ENCODE measurements around the gene GLS.
"Not testable (repeated sequence)": the region's sequence is repeated elsewhere in the genome, so short reads cannot be mapped to it uniquely, and the experiment has no call there.

The GLS gene

DNA sequence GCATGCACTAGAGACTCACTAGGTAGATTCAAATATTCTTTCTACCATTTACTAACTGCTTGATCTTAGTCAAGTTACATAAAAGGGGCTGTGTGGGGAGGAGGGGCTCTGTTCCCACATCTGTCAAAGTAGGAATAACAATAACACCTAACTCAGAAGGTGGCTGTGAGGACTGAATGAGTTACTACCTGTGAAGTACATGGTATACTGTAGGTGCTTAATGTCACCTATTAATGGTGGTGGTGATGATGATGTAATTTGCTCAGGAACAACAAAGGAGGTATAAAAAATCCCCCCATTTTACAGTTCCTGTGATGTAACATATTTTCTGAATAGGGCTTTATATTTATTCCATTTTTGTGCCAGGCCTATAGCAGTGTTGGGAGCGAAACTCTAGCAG, 92.6 kb downstream of the GLS start:
- no peak for DNase-seq

DNA sequence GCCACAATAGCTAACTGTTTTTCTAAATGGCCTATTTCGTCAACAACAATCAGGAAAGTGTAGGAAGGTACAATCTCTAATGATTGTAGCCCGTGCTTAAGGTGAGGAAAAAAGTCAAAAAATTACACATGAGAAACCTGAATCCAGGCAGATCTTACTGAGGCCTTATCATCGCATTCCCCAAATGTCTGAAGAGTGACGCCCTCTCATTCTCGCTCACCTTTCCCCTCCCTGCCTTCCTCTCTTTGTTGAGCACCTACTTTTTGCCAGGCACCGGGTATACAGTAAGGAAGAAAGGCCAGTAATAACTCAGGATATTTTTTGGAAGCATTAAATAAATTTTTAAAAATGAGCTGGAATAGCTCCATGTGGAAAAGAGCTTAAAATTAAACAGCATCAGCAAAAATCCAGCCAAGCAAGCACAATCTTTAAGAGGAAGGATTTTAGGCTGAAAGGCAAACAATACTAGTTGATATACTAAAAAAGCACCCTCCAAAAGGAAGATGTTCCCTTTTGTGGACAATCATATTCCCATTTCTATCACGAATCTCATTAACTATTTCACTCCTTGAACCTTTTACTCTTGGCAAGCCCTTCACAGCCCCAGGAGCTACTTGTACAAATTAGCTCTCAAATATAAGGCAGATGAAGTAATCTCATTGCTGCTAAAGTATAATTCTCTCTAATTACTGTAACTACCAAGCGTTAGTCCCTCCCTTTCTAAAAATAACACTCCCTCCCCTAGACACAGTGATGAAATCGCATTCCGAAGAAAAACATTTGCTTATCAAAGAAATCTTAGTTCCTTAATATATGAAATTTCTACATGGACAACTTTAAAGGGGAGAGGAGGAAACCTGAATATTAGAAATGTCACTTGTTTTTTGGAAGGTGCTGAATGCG, 93.4 kb downstream of the GLS start:
- DNase-seq = no peak

DNA sequence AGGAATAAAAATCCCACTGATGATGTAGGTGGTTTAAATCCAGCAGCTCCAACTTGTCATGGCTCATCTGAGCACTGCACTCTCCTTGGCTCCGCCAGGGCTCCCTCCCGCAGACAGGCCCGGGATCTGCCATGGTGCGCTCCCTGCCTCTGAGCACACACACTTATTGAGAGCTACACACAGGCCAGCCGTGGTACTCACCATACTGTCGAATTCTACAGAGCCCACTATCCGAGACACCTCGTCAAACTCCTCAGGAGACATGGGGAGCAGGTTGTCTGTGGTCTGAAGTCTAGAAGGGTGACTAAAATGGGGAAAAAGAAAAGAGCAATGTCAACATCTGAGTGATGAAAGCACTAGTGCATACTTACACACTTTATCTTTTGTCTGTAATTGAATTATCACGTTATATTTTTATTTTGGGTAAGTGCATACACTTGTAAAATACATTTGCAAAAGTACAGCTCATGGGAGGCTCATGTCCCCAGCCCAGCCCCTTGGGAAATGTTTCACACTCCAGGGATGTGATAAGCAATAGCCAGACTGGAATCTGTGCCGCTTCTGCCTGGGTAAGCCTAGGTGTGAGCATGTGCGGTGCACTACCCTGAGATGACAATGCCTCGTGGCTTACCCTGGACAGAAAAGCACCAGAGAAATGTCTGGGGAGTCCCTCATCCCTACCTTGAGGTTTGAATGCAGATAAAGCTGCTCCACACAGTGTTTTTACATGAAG, 94.2 kb downstream of the GLS start:
- DNase-seq = no peak

DNA sequence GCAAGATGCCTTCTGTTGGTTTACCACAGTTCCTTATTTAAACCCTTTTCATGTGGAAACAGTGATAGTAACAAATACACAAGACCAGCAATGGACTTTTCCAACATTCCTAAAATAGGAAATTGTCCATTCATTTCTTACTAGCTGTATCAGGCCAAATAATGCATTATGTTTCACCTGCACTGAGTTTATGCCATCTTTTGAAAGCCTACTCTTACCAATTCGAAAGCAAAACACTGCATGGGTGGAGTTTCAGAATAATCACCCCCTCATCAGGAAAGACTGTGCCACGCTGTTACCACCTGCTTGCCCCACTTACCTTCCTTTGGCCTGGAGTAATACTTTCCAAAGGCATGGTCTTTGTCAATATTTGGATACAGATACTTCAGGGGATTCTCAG, 95.9 kb downstream of the GLS start:
- DNase-seq = no peak

DNA sequence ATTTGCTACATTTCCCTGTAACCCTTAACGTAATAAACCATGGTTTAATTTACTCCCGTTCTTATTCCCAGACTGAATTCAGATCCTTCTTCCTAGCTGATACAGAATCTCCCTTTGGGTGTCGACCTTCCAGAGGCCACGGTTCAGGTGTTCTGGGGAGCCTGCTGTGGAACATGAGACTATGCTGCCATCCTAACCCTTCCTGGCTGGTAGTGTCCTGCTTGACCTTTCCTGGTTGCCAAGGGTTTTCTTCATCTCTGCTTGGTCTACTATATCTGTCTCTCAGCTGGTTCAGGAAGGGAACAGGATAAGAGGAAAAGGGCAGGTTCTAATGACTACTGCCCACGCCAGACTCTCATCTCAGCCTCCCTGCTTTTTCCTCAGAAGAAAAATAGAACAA, 96.9 kb downstream of the GLS start:
- DNase-seq = no peak

DNA sequence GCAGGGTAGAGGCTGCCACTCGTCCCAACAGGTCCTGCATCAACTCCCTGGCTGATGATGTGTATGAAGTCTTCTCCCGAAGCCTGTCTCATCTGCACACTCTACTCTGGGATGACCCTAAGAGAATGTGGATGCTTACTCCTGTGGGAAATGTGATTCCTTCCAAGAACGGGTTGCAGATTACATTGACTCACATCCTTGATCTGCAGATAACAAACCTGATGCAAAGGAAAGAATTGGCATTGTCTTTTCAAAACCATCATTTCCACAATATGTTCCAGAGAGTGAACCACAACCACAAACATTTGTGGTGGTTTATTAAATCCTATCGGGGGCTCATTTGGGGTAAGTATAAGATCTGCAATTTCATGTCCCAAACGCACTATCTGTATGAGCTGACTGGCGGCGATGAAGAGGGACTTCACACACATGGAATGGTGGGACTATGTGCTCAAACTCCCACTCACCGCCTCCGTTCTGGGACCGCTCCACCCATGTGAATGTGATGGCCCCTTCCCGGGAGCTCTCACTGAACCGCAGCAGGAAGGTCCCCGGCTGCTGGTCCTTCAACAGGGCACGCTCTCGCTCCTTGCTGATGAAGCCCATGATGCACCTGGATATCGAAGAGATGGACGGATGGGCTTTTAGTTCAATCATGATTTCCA, 97.9 kb downstream of the GLS start:
- DNase-seq = no peak

DNA sequence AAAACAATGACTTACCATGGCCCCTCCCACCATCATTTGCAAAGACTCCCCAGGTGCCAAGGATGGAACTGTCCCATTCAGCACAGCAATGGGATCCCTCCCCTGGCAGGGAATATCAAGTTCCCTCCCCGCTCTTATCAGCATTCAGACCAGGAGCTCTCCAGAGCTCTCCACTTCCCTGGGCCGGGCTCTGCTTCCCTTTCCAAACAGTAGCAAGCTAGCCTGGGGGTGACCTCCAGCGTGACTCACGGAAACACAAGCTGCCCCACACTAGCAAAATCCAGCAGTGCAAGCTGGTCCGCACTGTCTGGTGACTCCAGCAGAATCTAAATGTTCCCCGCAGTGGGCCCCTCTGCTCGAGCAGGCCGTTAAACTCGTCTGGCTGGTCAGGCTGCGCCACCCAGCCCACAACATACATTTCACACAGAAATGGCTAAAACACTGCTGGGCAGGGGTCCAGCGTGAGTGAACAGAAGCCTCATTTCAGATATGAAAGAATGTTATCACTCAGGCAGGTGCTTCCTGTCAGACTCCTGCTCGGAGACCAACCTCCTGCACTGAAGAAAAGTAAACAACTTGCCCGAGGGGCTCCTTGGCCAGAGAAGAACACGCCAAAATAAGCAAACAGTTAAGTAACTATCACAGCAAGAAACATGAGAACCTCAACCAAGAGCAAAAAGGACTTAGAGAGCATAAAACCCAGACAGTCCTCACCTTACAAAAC, 99.4 kb downstream of the GLS start:
- peak; percentile 89 for DNase-seq

DNA sequence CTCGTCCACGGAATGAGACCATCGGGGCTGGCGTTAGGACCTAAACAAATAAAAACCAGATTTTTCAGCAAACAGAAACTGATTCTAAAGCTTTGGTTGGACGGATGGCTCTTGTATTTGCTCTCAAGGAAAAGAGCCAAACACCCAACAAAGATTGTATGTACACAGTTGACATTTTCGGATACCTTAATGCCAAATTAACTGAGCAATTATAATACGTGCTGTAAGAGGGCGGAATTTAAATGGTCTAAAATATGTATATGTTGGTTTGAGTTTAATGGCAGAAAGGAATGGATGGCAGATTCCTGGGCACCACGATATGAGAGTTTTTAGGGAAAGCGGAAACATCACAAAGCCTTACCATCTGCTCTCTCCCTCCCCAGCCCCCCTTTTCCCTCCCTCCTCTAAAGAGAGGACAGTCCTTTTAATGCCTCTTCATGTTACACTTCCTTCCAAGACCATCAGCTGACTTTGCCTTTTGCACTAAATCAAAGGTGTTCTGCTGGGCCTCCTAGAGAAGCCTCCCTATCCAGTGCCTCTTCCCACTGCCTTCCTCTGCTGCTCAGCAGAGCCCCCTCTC, 100.1 kb downstream of the GLS start:
- peak; percentile 65 for DNase-seq

DNA sequence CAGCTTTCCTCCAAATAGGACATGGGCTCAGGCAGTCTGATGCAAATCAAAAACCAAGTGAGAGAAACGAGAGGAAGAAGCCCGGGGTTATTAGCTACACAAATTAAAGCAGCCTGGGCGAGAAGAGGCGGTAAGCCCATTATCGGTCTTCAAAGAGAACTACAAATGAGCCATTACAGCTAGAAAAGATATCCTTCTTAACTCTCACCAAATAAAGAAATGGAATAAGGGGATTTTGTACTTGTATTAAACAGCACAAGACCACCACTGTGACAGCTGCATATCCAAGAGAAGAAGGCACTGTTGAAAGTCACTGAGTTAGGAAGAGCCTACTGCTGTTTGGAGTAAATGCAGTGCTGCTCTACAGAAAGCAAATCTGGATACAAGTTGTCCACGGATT, 100.7 kb downstream of the GLS start:
- DNase-seq = no peak

DNA sequence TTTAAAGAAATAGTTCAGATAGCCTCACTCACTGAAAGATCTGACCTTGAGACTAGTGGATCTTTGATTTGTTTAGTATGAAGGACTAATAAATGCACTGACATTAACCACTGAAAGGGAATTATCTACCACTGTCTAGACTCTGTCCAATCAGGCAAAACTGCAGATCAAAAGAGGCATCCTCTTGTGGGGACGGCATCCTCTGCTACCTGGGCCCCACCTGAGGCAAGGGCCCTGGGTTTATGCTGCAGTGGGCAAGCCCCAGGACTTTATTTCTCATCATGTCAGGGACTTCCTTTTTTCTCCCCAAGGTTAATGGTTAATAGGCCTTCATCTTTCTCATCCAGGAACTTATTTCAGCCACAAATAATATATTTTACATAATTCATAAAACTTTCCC, 101.1 kb downstream of the GLS start:
- DNase-seq = no peak

DNA sequence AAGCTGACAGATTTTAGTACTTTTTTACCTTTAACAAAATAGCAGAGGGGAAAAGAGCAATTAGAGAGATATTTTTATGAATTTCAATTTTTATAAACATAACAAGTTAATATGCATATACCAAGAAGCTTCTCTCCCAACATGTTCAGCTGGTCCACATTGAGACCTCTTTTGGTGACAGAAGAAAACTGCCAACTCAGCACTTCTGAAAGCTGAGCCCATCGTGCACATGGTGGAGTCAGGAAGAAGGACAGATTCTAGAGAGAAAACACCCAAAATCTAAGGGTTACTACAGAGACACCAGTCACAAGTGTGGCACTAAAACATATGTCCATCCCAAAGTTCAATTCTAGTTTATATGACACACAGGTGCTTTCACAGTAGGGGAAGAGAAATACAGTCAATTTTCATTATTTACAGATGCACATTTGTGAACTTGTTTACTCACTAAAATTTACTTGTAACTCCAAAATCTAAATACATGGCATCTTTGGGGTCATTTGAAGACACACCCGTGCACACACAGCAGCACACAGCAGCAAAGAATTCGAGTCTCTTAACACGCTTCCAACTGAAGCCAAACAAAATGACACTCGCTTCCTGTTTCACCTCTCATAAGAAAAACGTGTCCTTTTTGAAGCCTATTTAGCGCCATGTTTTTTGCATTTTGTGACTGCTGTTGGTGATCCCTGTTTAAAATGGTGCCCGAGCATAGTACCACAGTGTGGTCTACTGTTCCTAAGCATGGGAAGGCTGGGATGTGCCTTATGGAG, 101.8 kb downstream of the GLS start:
- no peak for DNase-seq

DNA sequence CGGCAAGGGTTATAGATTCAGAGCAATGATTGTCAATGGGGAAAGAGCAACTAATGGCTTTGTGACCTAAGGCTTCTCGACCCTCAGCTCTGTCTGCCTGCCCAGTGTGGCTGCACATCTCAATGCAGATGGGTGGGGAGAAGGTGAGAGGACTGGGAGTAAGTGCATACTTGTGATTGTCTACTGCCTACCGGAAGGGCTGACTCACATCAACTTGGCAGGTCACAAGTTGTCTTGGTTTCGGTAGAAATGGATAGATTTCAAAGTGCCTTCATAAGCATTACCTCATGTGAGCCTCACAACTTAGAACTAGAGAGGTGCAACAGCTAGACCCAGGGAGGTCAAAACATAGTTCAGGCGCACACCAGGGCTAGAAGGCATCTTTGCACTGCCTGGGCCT, 104.0 kb downstream of the GLS start:
- no peak for DNase-seq

DNA sequence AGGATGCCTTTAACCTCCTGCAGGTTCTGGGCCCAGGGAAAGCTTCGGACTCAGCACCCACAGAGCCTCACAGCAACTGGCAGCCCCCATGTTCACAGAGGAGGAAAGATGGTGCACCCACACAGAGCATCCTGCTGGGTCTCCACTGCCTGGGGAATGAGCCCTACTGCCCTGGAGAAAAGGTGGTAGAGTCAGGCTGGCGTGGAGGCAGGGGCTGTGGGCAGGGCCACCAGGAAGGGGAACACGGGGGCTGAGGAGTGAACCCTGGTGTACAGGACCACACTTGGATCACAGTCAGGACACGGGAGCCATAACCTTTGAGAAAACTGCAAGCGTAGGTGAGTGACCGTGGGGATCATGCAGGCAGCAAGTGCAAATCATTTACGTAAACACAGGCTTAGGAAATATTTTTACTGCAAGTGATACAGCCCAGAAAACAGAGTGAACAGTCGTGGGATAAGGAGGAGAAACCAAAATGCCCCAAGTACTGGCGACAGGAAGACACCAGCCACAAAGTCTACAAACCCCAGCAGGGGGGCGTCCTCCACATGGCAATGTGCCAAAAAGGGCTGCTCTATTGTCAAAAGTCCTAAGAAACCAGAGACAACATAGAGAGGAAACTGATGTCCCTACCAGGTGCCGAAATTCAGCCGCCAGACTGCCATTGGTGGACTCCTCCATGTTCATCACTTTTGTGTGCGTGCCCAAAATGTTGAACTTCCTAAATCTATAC, 105.8 kb downstream of the GLS start:
- DNase-seq = no peak

DNA sequence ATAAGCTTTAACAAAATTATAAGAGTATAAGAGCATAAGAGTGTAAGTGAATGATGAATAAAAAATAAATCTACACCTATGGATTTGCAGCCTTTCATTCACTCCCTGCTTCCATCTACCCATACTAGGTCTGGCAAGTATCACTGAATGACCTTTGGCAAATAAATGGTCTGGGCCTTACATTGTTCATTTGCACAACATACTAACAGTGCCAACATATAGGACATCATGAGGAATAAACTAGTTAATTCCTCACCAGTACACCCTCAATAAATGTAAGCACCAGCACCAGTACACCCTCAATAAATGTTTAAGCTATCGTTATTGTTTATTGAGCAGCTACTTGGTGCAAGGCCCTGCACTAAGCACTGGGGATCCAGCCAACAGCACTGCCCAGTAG, 106.5 kb downstream of the GLS start:
- no peak for DNase-seq

DNA sequence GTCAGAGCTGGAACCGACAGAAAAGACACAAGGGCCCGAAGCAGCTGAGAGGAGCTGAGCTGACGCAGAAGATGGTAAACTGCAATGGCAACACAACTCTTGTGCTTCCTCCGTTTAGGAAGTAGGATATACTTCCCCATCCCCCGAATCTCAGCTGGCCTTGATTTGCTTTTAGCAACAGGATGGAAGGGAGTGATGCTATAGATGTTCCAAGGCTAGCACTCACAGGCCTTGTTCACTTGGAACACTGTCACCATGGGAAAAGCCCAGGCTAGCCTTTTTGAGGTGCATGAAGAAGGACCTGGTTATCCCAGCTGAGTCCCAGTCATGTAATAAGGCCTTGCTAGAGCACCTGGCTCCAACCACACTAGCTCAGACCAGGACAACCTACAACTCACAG, 107.3 kb downstream of the GLS start:
- DNase-seq = no peak

DNA sequence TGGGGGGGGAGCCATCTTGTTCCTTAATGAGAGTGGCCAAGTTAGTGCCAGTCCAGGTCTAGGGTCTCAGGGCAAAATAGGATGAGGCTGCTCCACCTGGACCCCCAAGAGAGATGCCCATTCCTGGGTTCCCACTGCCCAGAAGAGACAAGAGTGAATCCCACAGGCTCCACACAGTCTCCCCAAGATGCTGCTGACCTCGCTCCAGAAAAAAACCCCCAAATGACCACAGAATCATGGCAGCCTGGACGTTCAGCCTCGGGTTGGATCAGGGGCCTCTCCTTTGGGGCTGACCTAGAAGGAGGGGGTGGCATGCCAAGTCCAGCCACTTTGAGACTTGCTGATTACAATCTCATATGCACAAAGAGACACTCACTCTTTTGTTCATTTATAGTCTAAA, 108.3 kb downstream of the GLS start:
- DNase-seq = no peak

DNA sequence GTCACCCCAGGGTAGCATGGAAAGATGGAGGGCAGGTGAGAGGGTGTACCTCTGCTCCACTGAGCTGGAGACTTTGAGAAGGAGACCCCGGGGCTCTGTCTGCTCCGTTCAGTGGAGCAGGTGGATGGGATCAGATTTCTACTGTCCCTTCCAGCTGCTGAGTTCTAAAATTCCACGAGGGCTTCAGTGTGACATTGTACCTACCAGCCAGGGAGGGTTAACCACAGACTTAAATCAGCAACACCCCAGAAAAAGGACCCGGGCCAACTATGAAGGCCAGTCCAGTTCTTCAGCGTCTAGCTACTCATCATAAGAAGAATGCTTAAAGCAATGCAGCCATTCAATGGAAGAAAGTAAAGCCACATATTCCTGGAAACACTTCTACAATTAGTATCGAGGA, 109.5 kb downstream of the GLS start:
- no peak for DNase-seq

DNA sequence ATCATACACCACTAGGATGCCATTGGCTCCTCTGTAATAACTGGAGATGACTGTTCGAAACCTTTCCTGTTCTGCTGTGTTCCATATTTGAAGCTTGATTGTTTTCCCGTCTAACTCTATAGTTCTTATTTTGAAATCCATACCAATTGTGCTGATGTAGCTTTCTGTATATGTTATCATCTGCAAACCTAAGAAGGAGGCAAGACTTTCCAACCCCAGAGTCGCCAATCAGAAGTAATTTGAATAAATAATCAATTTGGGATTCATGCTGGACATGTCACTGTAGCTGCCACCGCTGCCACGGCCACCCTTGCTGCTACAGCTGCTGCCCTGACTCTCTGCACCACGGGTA, 112.6 kb downstream of the GLS start:
- no peak for DNase-seq

DNA sequence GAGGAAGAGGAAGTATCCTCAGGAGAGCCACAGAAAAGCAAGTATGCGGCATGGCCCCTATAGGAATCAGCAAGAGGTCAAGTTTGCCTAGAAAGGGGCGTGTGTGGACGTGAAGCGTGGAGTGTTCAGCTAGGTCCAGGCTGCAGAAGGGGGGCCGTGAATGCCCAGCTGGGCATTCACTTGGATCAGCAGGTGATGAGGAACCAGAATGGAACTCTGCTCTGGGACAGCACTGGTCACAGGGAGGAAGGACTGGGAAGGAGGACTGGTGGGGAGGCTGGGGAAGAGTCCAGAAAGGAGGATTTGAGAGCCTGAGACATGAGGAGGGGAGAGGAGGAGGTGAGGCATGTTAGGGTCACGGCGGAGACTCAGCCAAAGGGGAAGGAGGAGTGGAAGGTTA, 113.5 kb downstream of the GLS start:
- no peak for DNase-seq

DNA sequence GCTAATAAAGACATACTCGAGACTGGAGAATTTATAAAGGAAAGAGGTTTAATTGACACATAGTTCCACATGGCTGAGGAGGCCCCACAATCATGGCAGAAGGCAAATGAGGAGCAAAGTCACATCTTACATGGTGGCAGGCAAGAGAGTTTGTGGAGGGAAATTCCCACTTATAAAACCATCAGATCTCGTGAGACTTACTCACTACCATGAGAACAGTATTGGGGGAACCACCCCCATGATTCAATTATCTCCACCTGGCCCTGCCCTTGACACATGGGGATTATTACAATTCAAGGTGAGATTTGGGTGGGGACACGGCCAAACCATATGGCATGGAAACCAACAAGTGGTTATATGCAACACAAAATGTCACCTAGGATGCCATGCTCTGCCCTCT, 114.7 kb downstream of the GLS start:
- DNase-seq = not testable (repeated sequence)

DNA sequence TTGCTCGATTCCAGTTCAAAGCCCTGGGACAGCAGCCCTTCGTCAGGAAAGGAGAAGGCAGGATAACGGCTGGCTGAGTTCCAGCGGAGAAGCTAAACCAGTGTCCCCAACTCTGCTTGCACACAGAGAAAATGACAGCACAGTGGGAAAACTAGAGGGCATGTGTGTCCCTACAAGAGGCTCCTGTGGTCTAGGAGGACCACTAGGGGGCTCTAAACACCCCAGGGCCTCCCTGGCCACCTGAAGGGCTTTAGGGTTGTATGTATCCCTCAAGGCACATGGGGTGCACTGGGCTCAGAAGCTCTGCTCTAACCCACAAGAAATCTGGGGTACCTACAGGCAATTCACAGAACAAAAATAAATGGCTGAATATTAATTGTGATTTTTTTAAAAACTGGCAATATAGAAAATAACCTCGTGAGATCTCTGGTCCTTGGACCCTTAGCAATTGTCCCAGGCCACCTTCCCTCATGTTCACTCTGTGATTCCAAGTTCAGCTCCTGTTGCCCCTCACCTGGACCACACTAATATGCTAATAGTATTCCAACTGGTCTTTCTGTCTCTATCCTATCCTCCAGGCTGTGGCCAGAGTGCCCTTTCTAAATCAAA, 115.8 kb downstream of the GLS start:
- no peak for DNase-seq
